A673 (cell line): ENCODE data around the gene VAT1.

Source experiments
- CTCF ChIP-seq: fragments of 300-800, 200-600 bp; sonication (generic); conservative IDR thresholded peaks from 2 replicates; pipeline ENCODE4 v1.5.1; 2017; ENCODE audit warnings: low read depth, mild to moderate bottlenecking, antibody characterized with exemption, low read length, moderate library complexity, mixed read lengths
- EZH2 ChIP-seq: fragments of 200-600 bp; sonication (generic); IDR thresholded peaks from 2 replicates; pipeline ENCODE4 v1.6.1; 2017; ENCODE audit warnings: borderline replicate concordance, low read depth, mild to moderate bottlenecking, mixed read lengths, antibody characterized with exemption, low read length; ENCODE audit not compliant: poor library complexity, severe bottlenecking

GRCh38 chr17:43015579-43015978 is 6.6 kb downstream of the VAT1 start:
- TF ChIP-seq EZH2, result no peak
- no peak for TF ChIP-seq CTCF
